GM15510 (cell line): ENCODE measurements around the gene KCNT2.

ENCODE experiments used
- POLR2A ChIP-seq: IDR thresholded peaks from 3 replicates; pipeline ENCODE4 v1.6.1; 2011; ENCODE audit warnings: borderline replicate concordance; ENCODE audit not compliant: insufficient read length; ENCODE audit errors: extremely low read depth

Gene KCNT2

DNA sequence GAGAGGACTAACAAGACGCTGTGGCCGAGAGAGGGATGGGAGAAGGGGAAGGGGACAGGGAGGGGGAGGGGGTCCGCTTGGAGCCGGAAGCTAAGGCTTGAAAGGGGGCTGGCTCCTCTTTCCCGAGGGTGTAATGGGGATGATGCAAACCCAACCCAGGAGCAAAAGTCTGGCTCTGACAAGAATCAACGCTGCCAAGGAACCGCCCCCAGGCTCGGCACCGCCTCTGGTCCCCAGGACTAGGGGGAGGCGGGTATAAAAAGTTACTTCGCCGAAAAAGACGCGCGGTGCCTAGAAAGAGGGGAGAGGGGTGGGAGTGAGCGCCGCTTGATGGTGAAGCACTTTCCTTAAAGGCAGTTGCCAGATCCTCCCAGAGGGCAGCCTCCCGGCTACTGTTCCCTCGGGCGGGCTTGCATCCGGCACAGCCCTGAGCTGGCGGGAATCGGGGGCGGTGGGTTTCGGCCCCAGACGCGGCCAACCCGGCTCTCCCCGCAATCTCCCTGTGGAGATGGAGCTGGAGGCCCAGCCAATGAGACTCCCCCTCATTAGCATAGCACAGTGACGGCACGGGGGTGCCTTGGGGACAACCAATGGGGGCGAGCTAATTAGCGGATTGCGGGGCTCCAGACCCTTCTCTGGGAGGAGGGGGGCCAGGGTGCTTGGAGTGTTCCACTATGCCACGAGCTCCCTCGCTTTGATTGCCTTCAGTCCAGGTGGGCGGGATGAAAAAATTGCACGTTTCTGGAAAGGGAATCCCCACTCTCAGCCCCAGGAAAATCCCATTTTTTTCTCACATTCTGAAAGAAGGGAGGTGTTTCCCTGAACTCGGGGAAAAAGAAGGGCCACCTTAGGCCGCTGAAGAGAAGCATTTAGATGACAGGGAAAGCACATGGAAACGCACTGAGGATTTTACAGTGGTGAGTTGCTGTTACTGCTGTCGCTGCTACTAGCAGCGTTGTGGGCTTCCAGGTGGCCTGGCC lies at the start of gene KCNT2:
Gene KCNT2, minus strand, starts transcription at position 51 of the 980 bp plus-strand sequence. CDS start 131 bp downstream, outside the sequence.
- TF ChIP-seq POLR2A, result no peak

DNA sequence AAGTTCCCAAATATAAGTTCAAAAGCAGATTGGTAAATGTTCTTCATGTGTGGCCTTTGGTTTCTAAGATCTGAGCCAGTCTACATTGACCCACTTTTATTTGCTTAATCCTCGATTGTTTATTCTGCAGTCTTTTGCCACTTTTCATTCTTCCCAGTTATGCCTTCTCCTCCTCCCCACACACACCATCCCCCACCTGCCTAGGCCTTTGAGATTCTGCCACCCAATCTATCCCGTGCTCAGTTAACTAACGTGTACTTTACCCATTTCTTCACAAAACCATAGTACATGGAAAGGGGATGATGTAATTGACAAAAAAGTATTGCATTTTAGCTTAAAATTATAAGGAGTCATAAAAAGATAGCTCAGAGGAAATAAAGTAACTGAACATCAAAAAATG lies 47.3 kb upstream of the KCNT2 start:
- TF ChIP-seq POLR2A, result no peak

DNA sequence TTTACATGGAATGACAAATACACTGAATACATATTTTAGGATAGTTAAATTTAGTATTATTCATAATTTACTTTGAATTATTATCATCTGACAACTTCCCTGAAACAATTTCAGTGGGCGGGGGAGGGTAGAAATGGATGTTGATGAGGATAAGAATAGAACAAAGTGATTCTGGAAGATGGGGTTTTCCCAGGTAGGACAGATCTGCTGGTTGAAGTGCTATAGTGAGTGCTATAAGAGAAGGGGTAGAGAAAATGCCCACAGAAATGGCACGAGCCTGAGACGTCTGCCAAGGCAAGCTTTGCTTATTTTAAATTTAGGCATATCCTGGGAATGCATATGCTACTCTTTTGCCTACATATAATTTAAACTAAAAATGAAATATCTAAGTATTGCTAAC lies 46.8 kb upstream of the KCNT2 start:
- no peak for TF ChIP-seq POLR2A

- TF ChIP-seq POLR2A, result no peak
Observed at GRCh38 chr1:196654271-196654670, 46.0 kb upstream of the KCNT2 start.

- TF ChIP-seq POLR2A, result no peak
Observed at GRCh38 chr1:196651637-196652215, 43.5 kb upstream of the KCNT2 start, which contains the start of gene CFH. Gene CFH (plus strand): TSS chr1:196652043. CDS start chr1:196652118, 75 bp downstream.

DNA sequence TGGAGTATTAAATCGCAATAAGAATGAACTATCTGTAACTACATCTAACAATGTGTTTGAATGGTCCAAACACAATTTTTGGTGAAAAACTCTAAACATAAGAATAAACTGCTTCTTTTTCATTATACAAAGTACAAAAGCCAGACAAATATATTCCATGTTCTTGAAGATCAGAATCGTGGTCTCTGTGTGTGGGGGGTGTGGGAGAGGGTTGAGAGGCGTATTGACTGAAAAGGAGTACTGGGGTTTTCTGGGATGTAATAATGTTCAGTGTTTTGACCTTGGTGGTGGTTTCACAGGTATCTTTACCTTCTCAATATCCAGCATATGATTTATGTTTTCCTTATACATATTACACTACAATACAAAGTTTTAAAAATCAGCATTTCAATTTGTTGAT lies 42.8 kb upstream of the KCNT2 start:
- no peak for TF ChIP-seq POLR2A

DNA sequence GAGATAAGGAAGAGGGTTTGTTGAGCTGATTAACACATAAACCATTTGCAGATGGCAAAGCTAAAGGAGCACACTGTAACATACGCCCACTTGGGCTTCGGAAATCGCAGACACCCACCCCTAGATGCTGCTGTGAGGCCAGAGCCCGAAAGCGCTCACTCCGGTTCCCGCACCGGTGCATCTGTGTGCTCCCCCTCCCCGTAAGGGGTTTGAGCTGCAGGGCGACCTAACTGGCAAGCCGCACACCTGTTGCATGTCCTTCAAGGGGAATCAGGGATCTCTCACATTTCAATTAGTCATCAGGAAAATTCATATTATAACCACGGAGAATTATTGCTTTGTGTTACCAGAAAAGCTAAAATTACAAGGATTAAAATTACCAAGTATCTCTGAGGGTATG lies 42.2 kb upstream of the KCNT2 start:
- TF ChIP-seq POLR2A, result no peak

DNA sequence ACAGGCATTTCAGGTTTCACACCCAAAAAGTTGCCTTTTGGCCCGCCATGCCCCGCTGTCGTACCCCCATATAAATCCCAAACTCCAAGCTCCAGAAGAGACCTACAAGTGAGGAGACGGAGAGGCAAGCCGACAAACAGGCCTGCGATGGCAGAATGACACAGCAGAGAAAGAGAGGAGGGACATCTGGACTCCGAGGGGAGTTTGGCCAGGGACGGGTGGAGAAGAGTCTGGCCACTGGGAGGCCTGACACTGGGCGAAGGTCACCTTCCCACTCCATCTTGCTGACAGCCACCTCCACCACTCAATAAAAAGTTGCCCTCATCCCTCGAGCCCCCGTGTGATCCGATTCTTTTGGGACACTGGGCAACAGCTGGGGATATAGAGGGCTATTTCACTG lies 41.8 kb upstream of the KCNT2 start:
- TF ChIP-seq POLR2A, result no peak

DNA sequence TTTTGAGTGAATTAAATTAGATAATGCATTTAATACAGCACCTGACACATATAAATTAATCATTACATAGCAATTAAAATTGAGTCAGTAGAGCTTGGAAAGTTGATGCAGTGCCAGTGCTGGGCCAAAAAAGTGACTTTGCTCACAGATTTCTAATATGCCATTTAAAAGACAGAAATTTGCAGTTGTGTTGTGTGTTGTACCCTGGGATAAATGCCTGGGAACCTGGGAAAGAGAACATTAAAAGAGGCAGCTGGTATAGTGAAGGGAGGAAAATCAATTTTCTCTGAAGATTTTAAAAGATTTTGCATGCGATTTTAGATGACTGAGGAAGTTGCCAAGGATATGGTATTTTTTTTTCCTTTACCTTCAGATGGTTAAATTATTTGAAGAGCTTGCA lies 32.7 kb upstream of the KCNT2 start:
- no peak for TF ChIP-seq POLR2A

GRCh38 chr1:196638466-196638865 lies 30.2 kb upstream of the KCNT2 start:
- no peak for TF ChIP-seq POLR2A

DNA sequence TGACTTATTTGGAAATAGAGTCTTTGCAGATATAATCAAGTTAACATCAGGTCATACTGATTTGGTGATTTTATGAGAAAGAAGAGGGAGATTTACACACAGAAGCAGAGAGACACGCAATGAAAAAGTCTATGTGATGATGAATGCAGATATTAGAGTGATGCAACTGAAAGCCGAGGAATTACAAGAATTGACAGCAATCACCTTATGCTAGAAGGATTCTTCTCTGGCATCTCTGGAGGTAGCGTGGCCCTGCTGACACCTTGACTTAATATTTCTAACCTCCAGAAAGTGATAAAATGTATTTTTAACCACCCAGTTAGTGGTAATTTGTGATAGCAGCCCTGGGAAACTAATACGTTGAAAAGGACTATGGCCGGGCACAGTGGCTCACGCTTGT lies 29.4 kb upstream of the KCNT2 start:
- TF ChIP-seq POLR2A, result no peak

DNA sequence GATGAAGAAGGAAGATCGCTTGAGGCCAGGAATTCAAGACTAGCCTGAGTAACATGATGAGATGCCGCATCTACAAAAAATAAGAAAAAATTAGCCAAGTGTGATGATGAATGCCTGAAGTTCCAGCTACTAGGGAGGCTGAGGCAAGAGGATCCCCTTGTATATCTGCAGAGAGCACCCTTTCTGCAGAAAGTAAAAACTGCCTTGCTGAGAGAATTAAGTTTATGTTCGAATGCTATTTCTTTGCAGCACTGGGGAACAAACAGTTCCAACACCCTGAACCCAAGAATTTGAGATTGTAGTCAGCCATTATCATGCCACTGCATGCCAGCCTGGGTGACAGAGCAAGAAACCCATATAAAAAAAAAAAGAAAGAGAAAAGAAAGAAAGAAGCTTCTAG lies 20.6 kb upstream of the KCNT2 start:
- no peak for TF ChIP-seq POLR2A

GRCh38 chr1:196623079-196623478 lies 14.8 kb upstream of the KCNT2 start:
- TF ChIP-seq POLR2A, result no peak

GRCh38 chr1:196619721-196620120 lies 11.5 kb upstream of the KCNT2 start:
- TF ChIP-seq POLR2A, result no peak

DNA sequence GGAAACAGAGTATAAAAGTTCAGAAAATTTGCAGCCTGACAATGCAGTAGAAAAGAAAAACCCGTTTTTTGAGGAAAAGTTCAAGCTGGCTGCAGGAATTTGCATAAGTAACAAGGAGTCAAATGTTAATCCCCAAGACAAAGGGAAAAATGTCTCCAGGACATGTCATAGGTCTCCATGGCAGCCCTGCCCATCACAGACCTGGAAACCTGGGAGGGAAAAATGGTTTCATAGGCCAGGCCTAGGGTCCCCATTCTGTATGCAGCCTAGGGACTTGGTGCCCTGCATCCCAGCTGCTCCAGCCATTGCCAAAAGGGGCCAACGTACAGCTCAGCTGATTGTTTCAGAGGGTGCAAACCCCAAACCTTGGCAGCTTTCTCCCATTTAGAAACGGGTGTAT lies 3.6 kb upstream of the KCNT2 start:
- no peak for TF ChIP-seq POLR2A

- no peak for TF ChIP-seq POLR2A
Observed at GRCh38 chr1:196609370-196609737, 1.1 kb upstream of the KCNT2 start.
